ENCODE measurements around the gene SCN10A.

- TF ChIP-seq CTCF (IDR thresholded peaks at IDR 0.05) (no peak), POLR2A (IDR thresholded peaks at IDR 0.05) (no peak)
These were observed 22.3 kb downstream of the SCN10A start for GRCh38 chr3:38793721-38794120.

Data from Peyer's patch (tissue), 4 donors.